ENCODE data around the gene ZCCHC7.

Gene ZCCHC7

DNA sequence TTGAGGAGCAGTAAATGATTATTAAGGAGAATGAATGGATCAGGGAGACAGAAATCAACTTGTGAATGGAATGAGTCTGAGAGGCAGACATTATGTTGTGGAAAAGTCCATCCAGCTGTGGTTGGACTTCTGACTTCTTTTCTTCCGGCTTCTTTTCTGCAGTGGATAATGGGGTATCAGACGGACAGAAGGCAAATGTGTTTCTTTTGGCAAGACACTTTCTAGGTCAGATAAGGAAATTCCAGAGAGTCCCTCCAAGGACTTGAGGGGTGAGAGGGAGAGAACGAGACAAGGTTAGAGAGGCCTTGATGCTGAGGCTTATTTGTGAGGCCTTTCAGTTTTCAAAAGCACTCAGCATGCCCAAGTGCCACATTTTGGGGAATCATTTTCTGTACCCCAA lies 285.0 kb downstream of the ZCCHC7 start:
- DNase-seq (ENCODE audit: low spot score): no peak

- no peak for DNase-seq (ENCODE audit: low spot score)
Measured at GRCh38 chr9:37405764-37406380, 285.5 kb downstream of the ZCCHC7 start.

GRCh38 chr9:37406603-37407401 lies 286.4 kb downstream of the ZCCHC7 start:
- DNase-seq (ENCODE audit: low spot score): no peak

DNA sequence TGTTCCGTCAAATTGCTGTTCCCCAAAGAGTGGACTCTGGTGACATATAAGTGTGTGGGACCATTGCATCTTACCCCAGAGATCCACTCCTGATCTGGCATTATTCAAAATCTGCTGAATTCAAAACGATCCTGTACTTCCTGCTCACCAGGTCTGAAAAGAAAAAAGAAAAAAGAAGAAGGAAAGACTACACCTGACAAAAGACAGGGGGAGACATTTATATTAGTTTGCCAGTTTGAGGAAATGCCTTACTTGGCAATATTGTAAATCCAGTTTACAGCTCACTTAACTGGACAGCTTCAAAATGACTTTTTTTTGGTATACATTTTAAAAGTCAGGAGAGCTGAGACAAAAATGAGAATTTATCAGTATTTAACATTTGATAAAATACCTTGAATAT lies 287.1 kb downstream of the ZCCHC7 start:
- DNase-seq (ENCODE audit: low spot score): no peak
